Heart left ventricle (tissue), 13 donors: ENCODE results near the gene TMEM259.

Experiments used
- POLR2A ChIP-seq, 2 donors: fragments of 450-650 bp; IDR thresholded peaks; one replicate each; pipeline ENCODE4 v1.6.1; 2017; ENCODE audit warnings: antibody characterized with exemption in 2 of 2, mild to moderate bottlenecking in 2 of 2, moderate library complexity in 2 of 2
- TF ChIP-seq, protein P1 (sequence below), 12 donors: fragments of 200-600 bp; sonication (generic) in 4 of 12; IDR thresholded peaks; one replicate each; pipeline versions ENCODE4 v1.5.0 to v1.8.0; 2018 to 2022; ENCODE audit warnings: antibody characterized with exemption in 12 of 12, mild to moderate bottlenecking in 5 of 12
- donor health status: ischemic (EF 13 %, LVEDD 7.1; RV severe dilation, severe dysfunction).
- donor health status: DM: no; HTN: yes; CAD: no.
- donor health status: DM: no; HTN: no; CAD: no.
- donor health status: ischemic (EF 25% LVEDD 6.9; RV normal size, moderate dysfunction).
- donor health status: ischemic (EF 25% LVEDD 5.7; RV mildly dilated, moderate dysfunction).
- donor health status: ischemic (EF 35%, LVEDD 5.7; RV mildly dilated, moderate dysfunction).
- donor health status: nonischemic (EF 11% LVEDD 7.7; RV severe dilation, severe dysfunction).
- donor health status: DM: yes; HTN: yes; CAD: no.
- donor health status: PGD.
- donor health status: ischemic (EF 29% LVEDD 5.4; RV normal size, mild dysfunction).
- donor health status: nonischemic (EF 23%, LVEDD 6.1; RV moderate dilation, normal function).

DNA sequence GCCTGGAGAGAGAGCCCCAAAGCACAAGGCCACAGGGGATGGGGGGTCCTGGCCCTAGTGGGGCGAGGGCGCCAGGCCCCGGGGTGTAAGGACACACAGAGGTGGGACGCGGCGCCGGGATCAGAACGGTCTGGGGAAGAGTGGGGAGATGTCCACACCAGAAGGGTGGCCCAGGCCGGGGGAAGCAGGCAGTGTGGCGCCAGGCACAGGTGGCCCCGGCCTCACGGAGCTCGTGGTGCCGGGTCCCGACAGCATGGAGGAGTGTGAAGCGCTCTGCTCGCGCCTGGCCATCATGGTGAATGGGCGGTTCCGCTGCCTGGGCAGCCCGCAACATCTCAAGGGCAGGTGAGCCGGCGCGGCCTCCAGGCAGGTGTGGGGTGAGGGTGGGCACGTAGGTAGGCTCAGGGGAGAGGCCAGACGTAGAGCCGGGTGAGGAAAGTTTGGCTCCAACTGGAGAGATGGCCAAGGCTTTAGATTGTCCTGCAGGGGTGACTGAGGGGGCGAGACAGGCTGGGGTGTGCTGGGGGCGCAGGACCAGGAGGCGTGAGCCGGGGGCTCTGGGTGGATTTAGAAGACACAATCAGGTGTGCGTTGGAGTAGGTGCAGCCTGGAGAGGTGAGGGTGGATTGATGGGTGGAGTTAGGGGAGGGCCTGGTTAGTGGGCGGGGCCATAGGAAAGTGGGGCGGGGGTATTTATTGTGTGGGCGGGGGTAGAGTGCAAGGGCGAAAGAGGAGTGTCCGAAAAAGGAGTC, 43.2 kb upstream of the TMEM259 start:
- TF ChIP-seq, protein P1, sequence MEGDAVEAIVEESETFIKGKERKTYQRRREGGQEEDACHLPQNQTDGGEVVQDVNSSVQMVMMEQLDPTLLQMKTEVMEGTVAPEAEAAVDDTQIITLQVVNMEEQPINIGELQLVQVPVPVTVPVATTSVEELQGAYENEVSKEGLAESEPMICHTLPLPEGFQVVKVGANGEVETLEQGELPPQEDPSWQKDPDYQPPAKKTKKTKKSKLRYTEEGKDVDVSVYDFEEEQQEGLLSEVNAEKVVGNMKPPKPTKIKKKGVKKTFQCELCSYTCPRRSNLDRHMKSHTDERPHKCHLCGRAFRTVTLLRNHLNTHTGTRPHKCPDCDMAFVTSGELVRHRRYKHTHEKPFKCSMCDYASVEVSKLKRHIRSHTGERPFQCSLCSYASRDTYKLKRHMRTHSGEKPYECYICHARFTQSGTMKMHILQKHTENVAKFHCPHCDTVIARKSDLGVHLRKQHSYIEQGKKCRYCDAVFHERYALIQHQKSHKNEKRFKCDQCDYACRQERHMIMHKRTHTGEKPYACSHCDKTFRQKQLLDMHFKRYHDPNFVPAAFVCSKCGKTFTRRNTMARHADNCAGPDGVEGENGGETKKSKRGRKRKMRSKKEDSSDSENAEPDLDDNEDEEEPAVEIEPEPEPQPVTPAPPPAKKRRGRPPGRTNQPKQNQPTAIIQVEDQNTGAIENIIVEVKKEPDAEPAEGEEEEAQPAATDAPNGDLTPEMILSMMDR (IDR thresholded peaks at IDR 0.05): no peak
- TF ChIP-seq POLR2A (IDR thresholded peaks at IDR 0.05): no peak
